HG02943 (cell line): ENCODE results near the gene ALG6.

ENCODE experiments used
- ATAC-seq: cut with Tn5 transposase; IDR thresholded peaks from one replicate; pipeline ENCODE4 v1.9.1; 2021; ENCODE audit warnings: mild to moderate bottlenecking, low read depth, moderate library complexity; ENCODE audit not compliant: unreplicated experiment

ALG6 gene

DNA sequence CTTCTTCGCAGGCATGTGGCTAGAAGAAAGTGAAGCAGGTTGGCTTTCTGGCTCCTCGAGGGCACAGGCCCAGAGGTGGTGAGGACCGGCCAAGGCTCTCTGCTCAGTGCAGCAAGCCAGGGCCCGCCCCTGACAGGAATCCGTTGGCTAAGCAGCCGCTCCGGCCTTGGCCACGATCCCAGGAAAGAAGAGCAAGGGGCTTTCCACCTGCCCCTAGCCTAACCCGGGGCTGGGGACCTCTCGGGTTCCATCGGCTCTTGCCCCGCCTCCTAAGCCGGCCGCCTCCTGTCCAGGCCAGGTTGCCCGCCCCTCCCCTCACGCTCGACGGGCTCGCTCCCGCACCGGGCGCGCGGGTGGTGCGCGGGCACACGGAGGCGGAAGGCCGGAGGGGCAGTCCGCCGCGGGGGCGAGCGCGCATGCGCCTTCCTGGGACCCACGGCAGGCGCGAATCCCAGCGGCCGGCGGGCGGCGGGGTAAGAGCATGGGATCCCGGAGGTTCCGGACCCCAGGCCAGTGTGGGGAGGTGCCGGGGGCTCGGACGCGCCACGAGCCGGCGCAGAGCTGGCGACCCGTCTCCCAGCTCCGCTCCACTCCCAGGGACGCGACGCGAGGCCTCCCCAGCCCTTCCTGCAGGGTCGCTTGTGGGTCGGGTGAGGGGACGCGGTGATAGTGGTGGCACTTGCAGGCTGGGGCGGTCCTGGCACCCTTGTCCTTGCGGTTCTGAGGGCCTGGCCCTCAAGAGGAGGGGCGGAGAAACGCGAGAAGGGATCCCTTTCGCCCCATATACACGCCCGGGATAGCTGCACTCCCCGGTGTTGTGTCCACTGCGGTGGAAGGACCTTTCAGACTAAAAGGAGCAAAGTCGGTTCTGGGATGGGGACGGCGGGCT is at the start of gene ALG6:
Gene ALG6, plus strand, starts transcription at position 413 of the 889 bp plus-strand sequence. CDS start 3,351 bp downstream, outside the sequence.
- peak; percentile 95 for ATAC-seq

DNA sequence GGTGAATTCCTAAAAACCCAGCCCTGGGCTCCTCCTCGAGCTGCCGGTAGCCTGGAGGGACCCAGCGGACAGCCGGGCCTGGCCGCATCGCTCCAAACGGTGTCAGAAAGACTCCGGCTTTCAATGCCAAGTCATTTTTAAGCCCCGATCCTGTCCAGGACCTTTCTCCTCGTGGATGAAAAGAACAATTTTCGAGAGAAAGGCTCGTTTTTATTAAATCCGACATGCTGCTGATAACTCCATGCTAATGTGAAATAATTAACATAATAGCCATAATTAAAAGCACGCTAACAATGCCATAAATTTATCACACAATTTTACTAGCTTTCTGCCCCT is 49.6 kb upstream of the ALG6 start:
- ATAC-seq = no peak

DNA sequence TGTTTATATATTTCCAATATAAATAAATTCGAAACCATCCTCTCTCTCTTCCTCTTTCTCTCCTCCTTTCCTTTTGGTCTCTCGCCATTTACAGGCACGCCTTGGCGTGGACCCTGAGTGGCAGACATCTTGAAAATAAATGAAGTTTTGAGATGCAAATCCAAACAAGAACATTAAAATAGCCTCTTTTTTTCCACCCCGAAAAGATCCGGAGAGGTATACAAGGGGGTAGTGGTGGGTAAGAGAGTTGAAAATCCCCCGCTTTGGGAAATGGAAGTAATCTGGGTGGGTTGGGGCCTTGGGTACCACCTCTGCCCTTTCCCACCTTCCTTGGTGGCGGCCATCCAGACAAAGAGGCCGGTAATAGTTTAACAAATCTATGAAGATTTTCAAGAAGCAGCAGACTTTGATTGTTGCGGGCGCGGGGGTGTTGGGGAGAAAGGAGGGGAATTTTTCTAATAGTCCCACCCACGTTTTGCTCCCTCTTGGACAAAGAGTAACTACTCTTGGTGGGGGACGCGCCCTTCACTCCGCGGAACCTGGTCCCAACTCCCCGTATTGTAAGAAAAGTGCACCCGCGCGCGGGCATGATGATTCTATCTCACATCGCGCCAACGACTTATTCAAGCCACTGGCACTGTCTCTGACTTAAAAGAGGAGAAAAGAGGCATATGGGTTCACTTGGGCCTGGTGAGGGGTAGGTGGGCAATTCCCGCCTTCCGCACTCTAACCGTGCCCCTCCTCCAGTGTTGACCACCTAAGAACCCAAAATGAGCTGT is 49.0 kb upstream of the ALG6 start:
- no peak for ATAC-seq

DNA sequence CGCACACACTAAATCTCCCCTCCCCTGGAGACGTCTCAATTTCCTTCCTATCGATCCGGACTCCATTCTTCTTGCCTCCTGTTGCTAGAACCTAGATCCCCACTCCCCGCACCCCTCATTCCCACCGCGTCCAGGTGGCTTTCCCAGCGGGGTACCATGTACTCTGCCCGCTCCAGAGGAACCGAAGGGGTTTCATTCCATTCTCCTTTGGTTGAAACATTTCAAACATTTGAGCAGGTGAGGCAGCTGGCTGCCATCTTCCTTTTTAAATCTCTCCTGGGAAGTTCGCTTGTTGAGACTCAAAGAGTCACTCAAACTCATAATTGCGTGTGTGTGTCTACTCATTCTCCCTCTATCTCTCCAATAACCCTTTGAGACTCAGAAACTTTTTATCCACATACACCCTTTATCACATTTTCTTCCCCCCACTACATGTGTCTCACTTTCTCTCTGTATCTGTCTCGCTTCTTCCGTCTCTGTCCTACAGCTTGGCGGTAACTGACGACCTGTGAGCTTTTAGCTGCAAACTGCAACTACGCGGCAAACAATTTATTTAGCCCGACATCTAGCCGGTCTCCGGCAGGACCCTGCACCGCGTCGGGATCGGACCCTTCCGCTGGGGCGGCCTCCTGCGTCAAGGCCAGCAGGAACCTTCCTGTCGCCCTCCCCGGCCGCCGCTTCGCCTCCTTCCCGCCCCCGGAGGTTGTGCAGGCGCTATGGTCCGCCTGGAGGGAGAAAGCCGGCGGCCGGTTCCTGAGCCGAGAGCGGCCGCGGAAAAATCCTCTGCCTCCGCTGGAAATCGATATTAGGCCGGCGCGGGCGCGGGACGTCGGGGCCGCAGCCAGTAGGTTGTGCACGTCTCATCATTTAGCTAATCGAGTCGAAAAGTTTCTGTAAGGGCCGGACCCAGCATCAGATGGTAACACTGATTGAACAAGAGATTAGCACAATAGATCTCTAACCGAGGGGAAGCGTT is 48.1 kb upstream of the ALG6 start:
- no peak for ATAC-seq

DNA sequence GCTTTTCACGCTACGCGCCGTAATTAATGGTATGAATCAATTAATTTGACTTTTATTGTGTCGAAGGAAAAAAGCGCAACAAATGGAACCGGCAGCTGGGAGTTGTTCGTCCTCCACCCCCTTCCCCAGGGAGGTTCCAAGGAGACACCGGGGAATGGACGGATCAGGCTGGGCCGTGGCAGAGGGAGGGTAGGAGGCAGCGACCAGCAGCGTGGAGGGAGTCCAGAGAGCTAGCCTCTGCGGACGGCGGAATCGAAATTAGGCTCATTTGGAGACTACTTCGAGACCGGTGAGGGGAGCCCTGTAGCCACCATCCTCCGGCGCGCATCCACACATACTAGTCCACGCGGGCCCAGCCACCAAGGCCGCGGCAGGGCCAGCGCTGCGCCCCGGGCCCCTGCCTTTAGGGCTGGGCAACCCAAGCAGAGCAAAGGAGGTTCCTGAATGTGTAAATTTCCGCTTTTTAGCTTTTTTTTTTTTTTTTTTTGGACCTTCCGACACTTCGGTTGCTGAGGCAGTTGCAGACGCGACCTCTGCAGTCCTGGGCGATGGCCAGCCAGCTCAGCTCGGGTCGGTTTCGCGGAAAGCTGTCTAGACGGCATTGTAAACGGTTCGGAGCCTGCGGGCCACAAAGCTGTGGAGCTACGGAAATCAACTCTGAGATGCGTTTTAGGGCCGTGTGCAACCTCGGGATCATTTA is 47.3 kb upstream of the ALG6 start:
- ATAC-seq = no peak

DNA sequence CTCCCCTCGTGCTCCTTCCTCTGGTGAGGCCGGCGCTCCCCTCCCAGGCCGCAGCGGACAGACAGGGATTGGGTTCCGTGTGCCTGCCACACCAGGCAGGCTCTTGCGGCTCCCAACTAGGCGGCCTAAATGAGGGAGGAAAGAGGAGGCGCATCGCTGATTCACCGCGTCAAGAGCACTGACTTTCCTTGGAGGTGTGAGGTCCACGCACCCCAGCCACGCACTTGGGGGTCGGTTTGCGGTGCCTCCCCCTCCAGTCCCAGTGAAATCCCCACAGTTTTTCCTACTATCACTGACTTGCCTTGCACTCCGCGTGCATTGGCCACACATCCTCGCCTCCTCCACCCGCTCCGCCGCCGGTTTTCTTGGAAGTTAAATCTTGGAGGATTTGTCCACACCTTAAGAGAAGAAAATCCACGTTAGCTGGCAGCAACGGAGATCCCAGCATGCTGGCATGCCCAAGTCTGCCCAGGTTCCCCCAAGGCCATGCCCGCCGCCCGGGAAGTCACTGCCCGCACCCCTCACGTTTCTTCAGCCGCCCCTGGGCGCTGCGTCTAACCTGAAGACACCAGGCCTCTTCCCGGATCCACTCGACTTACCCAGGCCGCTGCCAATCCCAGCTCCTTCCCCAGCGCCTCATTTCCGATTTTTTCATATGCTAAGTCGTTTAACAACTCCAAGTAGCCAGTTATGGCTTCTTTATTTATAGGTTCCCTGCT is 46.2 kb upstream of the ALG6 start:
- ATAC-seq = no peak

DNA sequence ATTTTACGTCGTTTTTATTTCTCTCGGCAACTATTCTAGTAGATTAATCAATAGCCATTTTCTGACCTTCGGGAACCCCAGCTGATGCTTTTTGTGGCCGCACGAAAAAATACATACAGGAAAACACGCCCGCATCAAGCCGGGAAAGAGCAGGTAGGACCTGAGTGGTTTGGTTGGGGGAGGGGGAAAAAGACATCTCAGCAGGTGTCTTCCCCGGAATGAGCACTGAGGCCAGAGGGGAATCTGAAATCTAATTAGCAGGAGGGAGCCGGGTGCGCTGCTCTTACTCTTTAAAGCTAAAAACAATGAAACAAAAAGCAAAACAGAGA is 45.7 kb upstream of the ALG6 start:
- no peak for ATAC-seq

DNA sequence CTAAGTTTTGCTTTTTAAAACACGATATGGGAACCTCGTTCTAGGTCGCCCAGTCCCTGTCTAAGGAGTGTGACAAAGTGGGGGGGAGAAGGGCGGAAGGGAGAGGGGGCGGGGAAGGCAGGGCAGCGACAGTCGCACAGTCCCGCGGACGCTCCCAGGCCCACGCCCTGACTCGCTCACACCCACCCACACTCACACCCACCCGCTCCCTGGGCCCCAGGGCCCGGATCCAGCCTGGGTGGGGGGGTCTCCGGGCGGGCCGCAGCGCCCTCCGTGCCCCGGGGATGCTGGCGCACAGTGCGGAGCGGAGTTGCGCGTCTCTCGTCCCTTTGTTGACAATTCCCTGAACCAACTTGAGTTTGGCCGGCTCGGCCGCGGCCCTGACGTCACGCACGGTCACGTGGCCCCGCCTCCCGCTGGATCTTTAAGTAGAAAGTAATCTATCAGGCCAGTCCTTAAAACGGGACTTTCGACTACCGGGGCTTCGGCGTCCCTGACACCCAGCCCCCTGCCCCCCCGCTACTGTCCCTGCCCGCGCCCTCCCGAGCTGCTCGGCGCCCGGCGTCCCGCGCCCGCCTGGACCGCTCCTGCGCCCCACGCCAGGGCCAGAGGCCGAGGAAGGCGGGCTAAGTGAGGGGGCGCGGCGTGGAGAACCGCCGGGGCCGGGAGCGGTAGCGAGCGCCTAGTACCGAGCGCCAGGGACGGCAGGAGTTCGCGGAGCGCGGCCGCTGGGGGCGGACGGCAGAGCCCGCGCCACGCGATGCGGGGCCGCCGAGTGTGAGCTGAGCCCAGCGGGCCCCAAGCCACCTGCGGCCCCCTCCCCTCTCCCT is 45.1 kb upstream of the ALG6 start, which contains the start of gene FOXD3:
Gene FOXD3, plus strand, starts transcription at position 454 of the 830 bp plus-strand sequence. CDS start 492 bp downstream, outside the sequence.
- ATAC-seq = no peak

DNA sequence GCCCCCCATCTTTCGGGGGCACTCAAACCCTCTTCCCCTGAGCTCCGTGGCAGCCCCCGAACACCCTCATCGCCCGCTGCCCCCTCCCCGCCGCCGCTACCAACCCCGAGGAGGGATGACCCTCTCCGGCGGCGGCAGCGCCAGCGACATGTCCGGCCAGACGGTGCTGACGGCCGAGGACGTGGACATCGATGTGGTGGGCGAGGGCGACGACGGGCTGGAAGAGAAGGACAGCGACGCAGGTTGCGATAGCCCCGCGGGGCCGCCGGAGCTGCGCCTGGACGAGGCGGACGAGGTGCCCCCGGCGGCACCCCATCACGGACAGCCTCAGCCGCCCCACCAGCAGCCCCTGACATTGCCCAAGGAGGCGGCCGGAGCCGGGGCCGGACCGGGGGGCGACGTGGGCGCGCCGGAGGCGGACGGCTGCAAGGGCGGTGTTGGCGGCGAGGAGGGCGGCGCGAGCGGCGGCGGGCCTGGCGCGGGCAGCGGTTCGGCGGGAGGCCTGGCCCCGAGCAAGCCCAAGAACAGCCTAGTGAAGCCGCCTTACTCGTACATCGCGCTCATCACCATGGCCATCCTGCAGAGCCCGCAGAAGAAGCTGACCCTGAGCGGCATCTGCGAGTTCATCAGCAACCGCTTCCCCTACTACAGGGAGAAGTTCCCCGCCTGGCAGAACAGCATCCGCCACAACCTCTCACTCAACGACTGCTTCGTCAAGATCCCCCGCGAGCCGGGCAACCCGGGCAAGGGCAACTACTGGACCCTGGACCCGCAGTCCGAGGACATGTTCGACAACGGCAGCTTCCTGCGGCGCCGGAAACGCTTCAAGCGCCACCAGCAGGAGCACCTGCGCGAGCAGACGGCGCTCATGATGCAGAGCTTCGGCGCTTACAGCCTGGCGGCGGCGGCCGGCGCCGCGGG is 44.2 kb upstream of the ALG6 start:
- no peak for ATAC-seq

DNA sequence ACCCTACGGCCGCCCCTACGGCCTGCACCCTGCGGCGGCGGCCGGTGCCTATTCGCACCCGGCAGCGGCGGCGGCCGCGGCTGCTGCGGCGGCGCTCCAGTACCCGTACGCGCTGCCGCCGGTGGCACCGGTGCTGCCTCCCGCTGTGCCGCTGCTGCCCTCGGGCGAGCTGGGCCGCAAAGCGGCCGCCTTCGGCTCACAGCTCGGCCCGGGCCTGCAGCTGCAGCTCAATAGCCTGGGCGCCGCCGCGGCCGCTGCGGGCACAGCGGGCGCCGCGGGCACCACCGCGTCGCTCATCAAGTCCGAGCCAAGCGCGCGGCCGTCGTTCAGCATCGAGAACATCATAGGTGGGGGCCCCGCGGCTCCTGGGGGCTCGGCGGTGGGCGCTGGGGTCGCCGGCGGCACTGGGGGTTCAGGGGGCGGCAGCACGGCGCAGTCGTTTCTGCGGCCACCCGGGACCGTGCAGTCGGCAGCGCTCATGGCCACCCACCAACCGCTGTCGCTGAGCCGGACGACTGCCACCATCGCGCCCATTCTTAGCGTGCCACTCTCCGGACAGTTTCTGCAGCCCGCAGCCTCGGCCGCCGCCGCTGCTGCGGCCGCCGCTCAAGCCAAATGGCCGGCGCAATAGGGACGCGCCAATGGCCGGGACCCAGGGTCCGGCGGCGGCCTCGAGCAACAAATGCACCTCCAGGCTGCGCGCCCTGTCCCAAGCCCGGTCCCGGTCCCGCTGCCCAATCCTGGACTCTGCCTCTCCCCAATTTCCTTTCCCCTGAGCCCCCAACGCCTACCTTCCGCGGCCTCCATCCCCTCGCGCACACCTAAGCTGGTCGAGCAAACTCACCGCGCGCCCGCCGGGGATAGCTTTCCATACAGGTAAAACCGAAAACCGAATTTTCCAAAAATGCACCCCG is 43.3 kb upstream of the ALG6 start:
- no peak for ATAC-seq

DNA sequence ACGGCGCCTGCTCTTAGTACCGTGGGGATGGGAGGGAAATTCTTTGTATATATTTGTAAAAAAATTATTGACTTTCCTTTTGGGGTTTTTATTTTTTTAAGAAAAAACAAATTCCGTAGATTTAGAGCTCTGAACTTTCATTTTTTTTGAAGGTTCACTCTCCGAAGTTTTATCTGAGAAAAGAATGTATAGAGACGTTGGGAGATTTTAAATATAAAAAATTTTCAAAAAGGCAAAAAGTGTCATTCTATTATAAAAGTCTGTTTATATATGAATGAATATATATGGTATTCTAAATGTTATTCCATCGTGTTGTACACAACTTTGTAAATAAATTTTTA is 42.7 kb upstream of the ALG6 start:
- no peak for ATAC-seq

DNA sequence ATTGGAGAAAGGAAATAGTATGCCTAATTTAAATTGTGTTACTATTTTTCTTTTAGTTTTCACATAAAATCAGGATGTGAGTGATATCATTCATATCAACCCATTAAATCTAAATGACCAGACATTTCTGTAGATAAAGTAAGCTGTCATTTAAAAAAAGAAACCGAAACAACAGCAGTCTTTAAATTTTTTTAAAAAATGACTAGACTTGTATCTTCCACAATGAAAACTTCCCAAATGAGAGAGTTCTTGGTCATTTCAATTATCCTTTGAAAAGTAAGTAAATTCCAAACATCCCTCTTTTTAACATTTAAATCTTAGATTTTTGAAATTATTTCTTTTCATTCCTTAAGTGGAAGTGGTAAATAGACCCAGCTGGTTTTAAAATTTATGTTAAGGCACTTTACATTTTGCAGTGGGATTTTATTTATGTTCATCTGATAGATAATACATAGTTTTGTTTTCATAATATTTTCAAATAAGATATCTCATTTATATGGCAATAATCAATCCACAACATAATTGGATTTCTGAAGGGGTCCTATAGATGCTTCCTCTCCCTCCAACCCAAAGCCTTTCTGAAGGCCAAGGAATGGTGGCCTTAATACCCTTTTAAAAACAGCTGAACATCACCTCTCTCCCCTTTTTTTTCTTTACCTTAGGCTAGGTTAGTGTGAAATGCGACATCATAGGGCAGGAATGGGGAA is 42.0 kb upstream of the ALG6 start:
- no peak for ATAC-seq

DNA sequence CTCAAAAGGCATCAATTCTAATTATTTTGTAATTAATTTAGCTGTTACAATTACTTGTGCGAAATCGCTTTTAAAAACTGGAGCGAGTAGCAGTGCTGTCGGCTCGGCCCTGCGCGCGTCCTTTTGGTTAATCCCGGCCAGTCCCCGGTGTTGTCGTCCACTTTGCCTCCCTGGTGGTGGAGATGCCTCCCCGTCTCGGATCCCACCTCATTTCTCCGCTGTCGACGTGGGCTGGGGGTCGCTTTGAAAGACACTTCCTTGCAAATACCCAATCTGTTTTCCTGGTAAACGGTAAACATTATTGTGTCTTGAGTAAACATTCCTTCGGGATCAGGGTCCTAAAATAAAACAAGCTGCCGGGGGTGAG is 41.3 kb upstream of the ALG6 start:
- ATAC-seq = no peak

DNA sequence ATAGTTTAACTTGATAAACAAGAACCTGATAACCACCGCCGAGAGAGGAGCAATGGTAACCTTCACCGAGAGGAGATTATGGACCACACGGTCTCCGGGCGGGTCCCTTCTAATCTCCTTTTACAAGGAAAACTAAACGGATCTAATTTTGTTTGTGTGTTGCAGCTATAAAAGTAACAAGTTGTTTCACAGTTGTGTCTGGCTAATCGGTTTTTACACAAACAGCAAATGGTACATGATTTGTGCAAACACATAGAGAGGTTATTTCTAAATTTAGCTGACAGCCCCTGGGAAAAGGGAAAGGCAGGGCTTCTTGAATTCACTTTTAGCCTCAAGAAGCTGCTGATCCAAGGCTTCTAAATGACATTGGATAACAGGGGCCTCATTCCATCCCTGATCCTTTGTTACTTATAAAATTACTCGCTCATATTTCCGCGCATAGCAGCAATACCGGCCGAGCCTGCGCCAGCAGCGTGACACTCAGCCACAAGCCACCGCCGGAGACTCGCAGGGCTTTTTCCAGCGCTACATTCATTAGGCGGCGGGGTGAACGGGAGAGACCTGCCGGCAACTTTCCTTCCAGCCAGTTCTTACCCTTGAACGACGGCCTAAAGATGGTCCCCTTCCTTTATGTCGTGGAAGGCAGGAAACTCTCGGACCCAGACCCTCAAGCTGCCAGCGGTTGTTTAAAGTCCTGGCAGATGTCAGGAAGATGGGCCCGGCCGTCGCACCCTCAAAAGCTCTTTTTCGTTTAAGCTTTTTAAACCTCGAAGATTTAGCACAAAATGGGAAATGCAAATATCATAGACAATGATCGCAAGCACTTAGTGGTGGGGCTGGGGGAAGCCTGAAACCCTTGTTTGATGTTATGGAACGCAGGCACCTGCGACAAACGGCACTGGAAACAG is 40.7 kb upstream of the ALG6 start:
- ATAC-seq = no peak

DNA sequence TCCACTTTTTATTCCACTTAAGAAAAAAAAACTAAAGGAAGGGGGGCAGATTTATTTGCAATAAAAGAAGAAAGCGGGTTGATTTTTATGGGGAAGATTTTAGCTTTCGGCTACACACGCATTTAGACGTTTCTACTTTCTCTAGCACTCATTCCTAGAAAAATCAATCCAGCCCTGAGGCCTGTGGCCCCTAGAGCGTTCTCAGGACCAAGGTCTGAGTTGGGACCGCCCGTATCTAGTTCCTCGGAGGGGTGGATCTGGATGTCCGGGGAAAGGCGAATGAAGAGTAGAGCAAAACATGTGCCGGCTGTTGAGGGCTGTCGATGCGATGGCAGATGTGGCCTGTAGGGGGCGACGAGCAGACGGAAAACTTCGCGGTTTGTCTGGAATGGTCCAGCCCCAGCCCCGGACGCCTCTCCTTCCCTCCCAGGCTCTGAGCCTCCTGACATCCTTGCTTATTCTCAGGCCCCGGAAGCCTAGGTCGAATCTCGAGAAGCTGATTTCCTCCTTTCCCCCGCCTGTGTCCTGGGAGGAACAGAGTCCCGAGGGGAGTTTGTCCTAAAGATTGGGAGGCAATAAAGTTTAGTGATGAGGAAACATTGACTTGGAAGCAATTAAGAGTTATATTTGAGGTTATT is 39.9 kb upstream of the ALG6 start:
- no peak for ATAC-seq
